Heart left ventricle (tissue), 16 donors: ENCODE measurements around the gene SHC4. TPM values are rescaled to one million over a fixed set of nuclear protein-coding genes. Genes with fewer than 3 reads are reported as not detected.
A peak's percentile ranks its signal among the peaks of the same experiment; 100 is the strongest.

Experiments
- ATAC-seq, 4 donors: fragments of 200-7000 bp; cut with Tn5 transposase; one replicate each; pipeline ENCODE4 v1.9.1; 2020 to 2022; ENCODE audit warnings: moderate library complexity in 4 of 4, mild to moderate bottlenecking in 3 of 4, moderate number of reproducible peaks in 1 of 4
- DNase-seq, 5 donors: peaks; one replicate each; pipeline ENCODE4 v3.0.0-alpha.2; 2020
- H3K27ac ChIP-seq, 12 donors: fragments of 200-600 bp; sonication (generic) in 4 of 12; one replicate each; pipeline versions ENCODE4 v1.5.0 to v1.8.0; 2016 to 2022; ENCODE audit warnings: mild to moderate bottlenecking in 2 of 12
- H3K27me3 ChIP-seq, 9 donors: fragments of 200-600 bp; sonication (generic) in 2 of 9; one replicate each; pipeline versions ENCODE4 v1.5.1 to v1.8.0; 2016 to 2022; ENCODE audit warnings: mild to moderate bottlenecking in 3 of 9
- H3K36me3 ChIP-seq, 9 donors: fragments of 200-600 bp; sonication (generic) in 2 of 9; one replicate each; pipeline versions ENCODE4 v1.5.0 to v1.8.0; 2018 to 2022; ENCODE audit warnings: mild to moderate bottlenecking in 2 of 9
- H3K4me1 ChIP-seq, 12 donors: fragments of 200-600 bp; sonication (generic) in 4 of 12; one replicate each; pipeline versions ENCODE4 v1.5.0 to v1.8.0; 2016 to 2022; ENCODE audit warnings: mild to moderate bottlenecking in 3 of 12
- H3K4me3 ChIP-seq, 12 donors: fragments of 200-600 bp; sonication (generic) in 4 of 12; one replicate each; pipeline versions ENCODE4 v1.5.0 to v1.8.0; 2017 to 2022; ENCODE audit warnings: mild to moderate bottlenecking in 9 of 12, moderate library complexity in 4 of 12
- H3K9me3 ChIP-seq, 12 donors: fragments of 200-600 bp; sonication (generic) in 4 of 12; one replicate each; pipeline versions ENCODE4 v1.5.0 to v1.8.0; 2016 to 2022; ENCODE audit warnings: mild to moderate bottlenecking in 1 of 12
- POLR2A ChIP-seq, 2 donors: fragments of 450-650 bp; IDR thresholded peaks; one replicate each; pipeline ENCODE4 v1.6.1; 2017; ENCODE audit warnings: antibody characterized with exemption in 2 of 2, mild to moderate bottlenecking in 2 of 2, moderate library complexity in 2 of 2
- WGBS, 4 donors: extraction: QIAGEN DNeasy Blood & Tissue Kit in 2 of 4; methylation state at CpG; one replicate each; pipeline versions ENCODE4 v1.1.5 to v1.1.7; 2013 to 2018; 5-methylcytosine and 5-hydroxymethylcytosine counted together
- intact Hi-C, 10 donors: fragments of 100-400 bp; cut with DNase I; formaldehyde crosslinking; loops; one replicate each; pipeline versions ENCODE4 v1.11.1 to v1.14.2; 2022
- polyA plus RNA-seq, 2 donors: library from polyadenylated mRNA; stranded (reverse); fragments of 200-250 nt; gene quantifications; one replicate each; pipeline ENCODE4 v1.2.3, GENCODE V29; 2013
- total RNA-seq, 9 donors: library from RNA; depleted of rRNA in 2 of 9; stranded (reverse); fragments of >200 nt in 2 of 9; fragmentation: NEBNext Ultra II Directional in 3 of 9; extraction: Animal tissue kit (Norgen Biotek cat#: 25700) in 3 of 9; gene quantifications; one replicate each; pipeline versions ENCODE4 v1.1.0 to v1.2.4, GENCODE V29; 2016 to 2023
- TF ChIP-seq, protein P1 (sequence below), 12 donors: fragments of 200-600 bp; sonication (generic) in 4 of 12; IDR thresholded peaks; one replicate each; pipeline versions ENCODE4 v1.5.0 to v1.8.0; 2018 to 2022; ENCODE audit warnings: antibody characterized with exemption in 12 of 12, mild to moderate bottlenecking in 5 of 12
- donor health status: ischemic (EF 13 %, LVEDD 7.1; RV severe dilation, severe dysfunction).
- donor health status: healthy with polysubstance abuse.
- donor health status: DM: no; HTN: yes; CAD: no.
- donor health status: DM: no; HTN: no; CAD: no.
- donor health status: ischemic (EF 25% LVEDD 6.9; RV normal size, moderate dysfunction).
- donor health status: ischemic (EF 25% LVEDD 5.7; RV mildly dilated, moderate dysfunction).
- donor health status: healthy.
- donor health status: DM: yes; HTN: yes; CAD: no.
- donor health status: ischemic (EF 35%, LVEDD 5.7; RV mildly dilated, moderate dysfunction).
- donor health status: nonischemic (EF 11% LVEDD 7.7; RV severe dilation, severe dysfunction).
- donor health status: DM: yes; HTN: yes; CAD: no.
- donor health status: PGD.
- donor health status: ischemic (EF 29% LVEDD 5.4; RV normal size, mild dysfunction).
- donor health status: nonischemic (EF 23%, LVEDD 6.1; RV moderate dilation, normal function).

SHC4 gene
- total and polyA plus RNA-seq, 11 donors, result 1.3 to 4.1 (median 2.2) TPM

DNA sequence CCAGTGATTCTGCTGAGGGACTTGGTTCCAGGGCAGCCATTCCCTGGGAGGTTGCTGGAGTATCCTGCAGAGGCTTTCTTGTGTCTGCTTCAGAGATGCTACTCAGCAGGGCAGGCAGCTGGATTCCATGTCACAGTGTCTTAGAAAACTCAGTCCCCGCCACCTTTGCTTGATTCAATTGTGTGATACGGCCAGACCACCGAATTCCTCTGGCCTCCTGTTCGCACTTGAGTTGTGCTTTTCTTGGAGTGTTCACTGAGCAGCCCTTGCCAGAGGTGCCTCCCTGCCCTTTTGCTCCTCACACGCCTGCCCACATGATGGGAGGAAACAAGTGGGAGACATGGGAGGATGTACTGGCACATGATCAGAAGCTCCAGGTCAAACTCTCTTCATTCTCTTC lies 19.6 kb upstream of the SHC4 start:
- 58 to 71% (median 66%) methylated on average over 5 of the region's 5 CpGs for WGBS, 4 donors
- intact Hi-C loops, result no loop called here

DNA sequence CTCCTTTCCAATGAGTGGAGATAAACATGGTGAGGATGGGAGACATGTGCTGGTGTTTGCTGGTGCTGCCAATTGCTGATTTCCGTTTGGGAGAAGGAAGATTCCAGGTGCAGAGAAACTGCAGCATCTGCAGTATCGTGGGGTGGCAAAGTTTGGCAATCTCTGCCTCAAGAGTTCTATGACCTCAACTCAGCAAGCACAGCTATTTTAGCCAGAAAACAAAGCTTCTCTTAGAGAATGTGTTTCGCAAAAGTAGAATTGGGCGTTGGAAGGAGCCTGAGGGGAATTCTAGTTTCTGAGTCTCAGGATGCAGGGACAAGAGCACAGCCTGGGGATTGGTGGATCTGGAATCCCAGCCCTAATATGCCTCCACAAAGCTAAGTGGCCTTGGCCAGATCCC lies 18.2 kb upstream of the SHC4 start:
- Histone ChIP-seq H3K27ac (no peak overlapping the region), H3K27me3 (no peaks in the 10 kb centered on the region), H3K4me1 (peaks cover 0 to 21% (median 8%) of the 10 kb centered on the region in 12 donors), H3K4me3 (no peak overlapping the region), H3K36me3 (no peaks in the 10 kb centered on the region), H3K9me3 (no peaks in the 10 kb centered on the region)
- no peak for DNase-seq
- ATAC-seq, result no peak
- 67 to 77% (median 69%) methylated on average over 4 of the region's 4 CpGs for WGBS, 4 donors
- no peak for TF ChIP-seq POLR2A (IDR thresholded peaks at IDR 0.05)
- TF ChIP-seq, protein P1, sequence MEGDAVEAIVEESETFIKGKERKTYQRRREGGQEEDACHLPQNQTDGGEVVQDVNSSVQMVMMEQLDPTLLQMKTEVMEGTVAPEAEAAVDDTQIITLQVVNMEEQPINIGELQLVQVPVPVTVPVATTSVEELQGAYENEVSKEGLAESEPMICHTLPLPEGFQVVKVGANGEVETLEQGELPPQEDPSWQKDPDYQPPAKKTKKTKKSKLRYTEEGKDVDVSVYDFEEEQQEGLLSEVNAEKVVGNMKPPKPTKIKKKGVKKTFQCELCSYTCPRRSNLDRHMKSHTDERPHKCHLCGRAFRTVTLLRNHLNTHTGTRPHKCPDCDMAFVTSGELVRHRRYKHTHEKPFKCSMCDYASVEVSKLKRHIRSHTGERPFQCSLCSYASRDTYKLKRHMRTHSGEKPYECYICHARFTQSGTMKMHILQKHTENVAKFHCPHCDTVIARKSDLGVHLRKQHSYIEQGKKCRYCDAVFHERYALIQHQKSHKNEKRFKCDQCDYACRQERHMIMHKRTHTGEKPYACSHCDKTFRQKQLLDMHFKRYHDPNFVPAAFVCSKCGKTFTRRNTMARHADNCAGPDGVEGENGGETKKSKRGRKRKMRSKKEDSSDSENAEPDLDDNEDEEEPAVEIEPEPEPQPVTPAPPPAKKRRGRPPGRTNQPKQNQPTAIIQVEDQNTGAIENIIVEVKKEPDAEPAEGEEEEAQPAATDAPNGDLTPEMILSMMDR (IDR thresholded peaks at IDR 0.05), result no peak
- intact Hi-C loops, result no loop called here

More for the DNA sequence above, 19.6 kb upstream of the SHC4 start:
- Histone ChIP-seq H3K36me3 (peaks cover 0 to 8% (median 4%) of the 10 kb centered on the region in 9 donors), H3K27me3 (no peaks in the 10 kb centered on the region), H3K4me1 (peaks cover 0 to 21% (median 8%) of the 10 kb centered on the region in 12 donors), H3K9me3 (no peaks in the 10 kb centered on the region), H3K27ac (no peak overlapping the region), H3K4me3 (no peak overlapping the region)
- DNase-seq, result no peak
- TF ChIP-seq, protein P1 (IDR thresholded peaks at IDR 0.05), result no peak
- no peak for TF ChIP-seq POLR2A (IDR thresholded peaks at IDR 0.05)
- no peak for ATAC-seq

DNA sequence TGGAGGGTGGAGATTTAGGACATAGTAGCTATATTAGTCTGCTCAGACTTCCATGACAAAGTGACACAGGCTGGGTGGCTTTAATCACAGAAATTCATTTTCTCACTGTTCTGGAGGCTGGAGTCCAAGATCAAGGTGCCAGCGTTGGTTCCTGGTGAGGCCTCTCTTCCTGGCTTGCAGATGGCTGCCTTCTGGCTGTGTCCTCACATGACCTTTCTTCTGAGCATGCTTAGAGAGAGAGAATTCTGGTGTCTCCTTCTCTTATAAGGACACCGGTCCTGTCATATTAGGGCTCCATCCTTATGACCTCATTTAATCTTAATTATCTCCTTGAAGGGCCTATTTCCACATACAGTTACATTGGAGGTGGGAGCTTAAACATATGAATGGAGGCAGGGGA lies 14.9 kb upstream of the SHC4 start:
- intact Hi-C loops, result no loop called here

DNA sequence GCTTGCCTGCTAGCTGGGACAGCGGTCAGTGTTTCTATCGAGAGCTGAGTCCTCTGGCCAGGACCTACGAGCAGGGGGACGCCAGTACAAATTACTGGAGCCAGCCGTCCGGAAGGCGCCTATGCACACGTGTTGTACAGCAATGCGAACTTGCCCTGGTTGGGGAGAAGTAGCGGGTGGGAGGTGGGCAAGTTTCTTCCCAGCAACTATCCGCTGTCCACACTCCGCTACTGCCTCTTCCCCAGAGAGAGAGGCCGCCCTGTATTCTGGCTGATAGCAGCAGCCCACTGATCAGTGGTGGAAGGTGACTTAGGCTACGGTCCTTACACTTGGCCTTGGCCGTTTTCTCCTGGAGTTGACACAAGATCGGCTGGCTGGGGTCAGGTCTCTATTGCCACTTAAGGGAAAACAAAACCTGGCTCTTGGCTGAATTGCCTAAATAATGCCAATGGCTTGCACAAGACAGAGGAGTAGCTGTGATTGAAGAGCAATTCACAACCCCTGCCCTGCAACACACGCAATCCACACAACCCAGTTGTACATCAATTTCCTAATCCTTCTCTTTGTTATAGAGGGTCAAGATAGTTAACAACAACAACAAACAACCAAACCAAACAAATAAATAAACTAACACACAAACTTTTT lies 12.8 kb upstream of the SHC4 start:
- TF ChIP-seq, protein P1 (IDR thresholded peaks at IDR 0.05), result no peak
- no peak for TF ChIP-seq POLR2A (IDR thresholded peaks at IDR 0.05)
- intact Hi-C loops, result no loop called here
- peak overlapping the region in 10 of 12 donors; percentile 33 to 86 (median 70) for H3K27ac ChIP-seq
- peaks cover 0 to 13% (median 9%) of the 10 kb centered on the region in 12 donors for H3K4me1 ChIP-seq
- 81 to 93% (median 86%) methylated on average over 16 to 17 of the region's 17 CpGs for WGBS, 4 donors
- DNase-seq, result no peak
- H3K36me3 ChIP-seq, result no peaks in the 10 kb centered on the region
- no peaks in the 10 kb centered on the region for H3K27me3 ChIP-seq
- peak overlapping the region in 9 of 12 donors; percentile 54 to 78 (median 62) for H3K4me3 ChIP-seq
- peak in 1 of 4 donors; percentile 16 for ATAC-seq
- H3K9me3 ChIP-seq, result no peaks in the 10 kb centered on the region

More for the DNA sequence above, 14.9 kb upstream of the SHC4 start:
- Histone ChIP-seq H3K4me3 (no peak overlapping the region), H3K9me3 (no peaks in the 10 kb centered on the region), H3K27me3 (no peaks in the 10 kb centered on the region), H3K36me3 (no peaks in the 10 kb centered on the region), H3K4me1 (peaks cover 0 to 15% (median 9%) of the 10 kb centered on the region in 12 donors), H3K27ac (no peak overlapping the region)
- 73 to 88% (median 78%) methylated on average over 2 of the region's 2 CpGs for WGBS, 4 donors
- TF ChIP-seq, protein P1 (IDR thresholded peaks at IDR 0.05), result no peak
- no peak for TF ChIP-seq POLR2A (IDR thresholded peaks at IDR 0.05)
- ATAC-seq (no peak), DNase-seq (no peak)
